DMS79 (cell line): ENCODE results near the gene NBEAL2.

Source experiments
- DNase-seq: peaks from one replicate; lab custom pipeline; 2025; lab: John Stamatoyannopoulos, UW

Gene NBEAL2

GRCh38 chr3:47000922-47001730 is 21.7 kb downstream of the NBEAL2 start:
- DNase-seq, result no peak

- DNase-seq, result no peak
Measured at GRCh38 chr3:47001731-47002170, 22.3 kb downstream of the NBEAL2 start.

DNA sequence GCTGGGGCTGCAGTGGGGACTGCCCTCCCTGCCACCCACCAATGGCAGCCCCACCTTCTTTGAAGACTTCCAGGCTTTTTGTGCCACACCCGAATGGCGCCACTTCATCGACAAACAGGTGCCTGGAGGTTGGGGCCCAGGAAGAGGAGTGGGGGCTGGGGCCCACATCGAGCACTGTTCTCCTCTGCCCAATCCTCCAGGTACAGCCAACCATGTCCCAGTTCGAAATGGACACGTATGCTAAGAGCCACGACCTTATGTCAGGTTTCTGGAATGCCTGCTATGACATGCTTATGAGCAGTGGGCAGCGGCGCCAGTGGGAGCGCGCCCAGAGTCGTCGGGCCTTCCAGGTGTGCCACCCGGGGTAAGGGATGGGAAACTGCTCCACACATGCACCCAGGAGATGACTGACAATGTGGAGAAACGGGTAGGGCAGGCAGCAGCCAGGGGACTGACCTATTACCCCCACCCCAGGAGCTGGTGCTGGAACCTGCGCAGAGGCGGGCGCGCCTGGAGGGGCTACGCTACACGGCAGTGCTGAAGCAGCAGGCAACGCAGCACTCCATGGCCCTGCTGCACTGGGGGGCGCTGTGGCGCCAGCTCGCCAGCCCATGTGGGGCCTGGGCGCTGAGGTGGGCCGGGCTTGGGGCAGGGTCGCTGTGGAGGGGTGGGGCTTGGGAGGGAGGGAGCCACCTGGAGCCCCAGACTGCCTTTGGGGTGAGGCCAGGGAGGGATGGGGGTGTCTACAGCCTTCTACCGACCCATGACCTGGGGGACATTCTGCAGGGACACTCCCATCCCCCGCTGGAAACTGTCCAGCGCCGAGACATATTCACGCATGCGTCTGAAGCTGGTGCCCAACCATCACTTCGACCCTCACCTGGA is 22.9 kb downstream of the NBEAL2 start:
- no peak for DNase-seq

GRCh38 chr3:47003056-47003410 is 23.6 kb downstream of the NBEAL2 start:
- DNase-seq, result no peak

DNA sequence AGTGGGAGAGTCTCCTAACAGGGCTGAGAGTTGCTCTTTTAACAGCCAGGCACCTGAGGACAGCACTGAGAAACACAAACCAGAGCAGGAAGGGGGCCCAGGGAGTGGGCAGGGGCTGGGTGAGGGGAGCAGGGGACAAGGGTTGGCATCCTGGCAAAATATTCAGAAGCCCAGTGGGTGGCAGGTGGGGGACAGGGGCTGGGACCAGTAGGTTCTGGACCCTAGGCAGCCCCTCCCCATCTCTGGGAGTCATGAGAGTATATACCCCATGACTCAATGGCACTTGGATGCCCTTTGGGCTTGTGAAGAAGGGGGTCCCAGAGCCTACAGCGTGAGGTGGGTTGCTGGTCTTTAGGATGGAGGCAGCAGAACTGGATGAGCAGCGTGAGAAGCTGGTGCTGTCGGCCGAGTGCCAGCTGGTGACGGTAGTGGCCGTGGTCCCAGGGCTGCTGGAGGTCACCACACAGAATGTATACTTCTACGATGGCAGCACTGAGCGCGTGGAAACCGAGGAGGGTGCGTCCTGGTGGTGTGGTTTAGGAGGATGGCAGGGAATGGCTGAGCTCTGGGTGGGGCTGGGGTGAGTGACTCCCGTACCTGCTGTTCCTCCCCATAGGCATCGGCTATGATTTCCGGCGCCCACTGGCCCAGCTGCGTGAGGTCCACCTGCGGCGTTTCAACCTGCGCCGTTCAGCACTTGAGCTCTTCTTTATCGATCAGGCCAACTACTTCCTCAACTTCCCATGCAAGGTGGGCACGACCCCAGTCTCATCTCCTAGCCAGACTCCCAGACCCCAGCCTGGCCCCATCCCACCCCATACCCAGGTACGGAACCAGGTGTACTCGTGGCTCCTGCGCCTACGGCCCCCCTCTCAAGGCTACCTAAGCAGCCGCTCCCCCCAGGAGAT is 24.2 kb downstream of the NBEAL2 start:
- DNase-seq, result no peak

GRCh38 chr3:47004369-47005211 is 25.1 kb downstream of the NBEAL2 start:
- DNase-seq, result no peak

GRCh38 chr3:47005212-47006144 is 26.0 kb downstream of the NBEAL2 start:
- no peak for DNase-seq

GRCh38 chr3:47006145-47006651 is 26.7 kb downstream of the NBEAL2 start:
- DNase-seq, result no peak

GRCh38 chr3:47007001-47007400 is 27.5 kb downstream of the NBEAL2 start:
- DNase-seq, result no peak

- DNase-seq, result no peak
Measured at GRCh38 chr3:47007482-47008233, 28.2 kb downstream of the NBEAL2 start.

GRCh38 chr3:47008234-47008796 is 28.8 kb downstream of the NBEAL2 start:
- DNase-seq, result no peak

GRCh38 chr3:47008851-47009224 is 29.4 kb downstream of the NBEAL2 start:
- no peak for DNase-seq

DNA sequence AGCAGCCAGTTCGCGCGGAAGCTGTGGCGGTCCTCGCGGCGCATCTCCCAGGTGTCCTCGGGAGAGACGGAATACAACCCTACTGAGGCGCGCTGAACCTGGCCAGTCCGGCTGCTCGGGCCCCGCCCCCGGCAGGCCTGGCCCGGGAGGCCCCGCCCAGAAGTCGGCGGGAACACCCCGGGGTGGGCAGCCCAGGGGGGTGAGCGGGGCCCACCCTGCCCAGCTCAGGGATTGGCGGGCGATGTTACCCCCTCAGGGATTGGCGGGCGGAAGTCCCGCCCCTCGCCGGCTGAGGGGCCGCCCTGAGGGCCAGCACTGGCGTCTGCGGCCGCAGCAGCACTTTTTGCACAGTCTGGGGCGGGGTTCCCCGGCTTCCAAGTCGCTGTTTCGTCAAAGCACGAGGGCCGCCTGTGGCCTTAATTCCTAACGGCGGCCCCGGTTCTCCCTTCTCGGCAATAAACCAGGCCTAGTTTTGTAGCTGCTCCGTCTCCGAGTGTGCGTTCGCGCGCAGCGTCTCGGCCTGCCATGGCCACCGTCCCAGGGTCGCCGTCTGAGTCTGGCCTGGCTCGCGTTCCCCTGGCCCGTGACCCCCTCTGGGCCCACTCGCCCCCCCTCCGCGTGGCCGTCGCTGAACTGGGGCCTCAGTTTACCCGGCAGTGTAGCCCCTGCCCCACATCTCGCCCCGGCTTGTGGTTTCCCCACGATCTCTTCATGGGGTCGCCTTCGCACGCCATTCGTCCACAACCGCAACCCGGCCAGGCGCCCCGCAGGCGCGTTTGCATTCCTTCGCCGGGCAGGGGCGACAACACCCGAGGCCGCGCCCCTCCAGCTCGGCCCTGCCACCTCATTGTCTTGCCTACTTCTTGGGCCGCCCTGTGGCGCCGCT is 30.0 kb downstream of the NBEAL2 start:
- no peak for DNase-seq

DNA sequence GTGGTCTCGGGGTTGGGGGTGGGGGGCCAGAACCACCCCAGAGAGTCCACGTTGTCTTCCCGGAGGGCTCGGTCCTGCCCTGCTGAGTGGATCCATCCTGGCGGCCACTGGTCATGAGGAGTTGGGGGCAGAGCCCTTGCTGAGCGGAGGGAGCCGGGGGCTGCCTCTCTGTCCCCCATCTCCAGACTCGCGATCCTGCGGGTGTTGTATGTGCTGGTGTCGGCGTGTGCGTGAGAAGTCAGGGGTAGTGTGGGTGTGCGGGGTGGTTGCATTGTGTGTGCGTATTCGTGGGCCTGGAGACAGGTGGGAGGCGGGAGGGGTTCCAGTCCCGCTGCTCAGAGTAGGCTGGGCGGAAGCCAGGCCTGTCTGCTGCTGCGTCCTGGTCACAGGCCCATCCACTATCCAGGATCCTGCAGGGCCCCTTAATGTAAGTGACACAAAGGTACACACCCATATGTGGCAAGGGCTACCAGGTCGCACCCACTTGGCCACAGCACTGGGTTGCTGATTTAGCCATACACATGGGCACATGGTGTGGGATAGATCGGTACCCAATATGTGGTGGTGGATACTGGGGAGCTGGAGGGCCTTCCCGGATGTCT is 30.7 kb downstream of the NBEAL2 start:
- DNase-seq, result no peak

DNA sequence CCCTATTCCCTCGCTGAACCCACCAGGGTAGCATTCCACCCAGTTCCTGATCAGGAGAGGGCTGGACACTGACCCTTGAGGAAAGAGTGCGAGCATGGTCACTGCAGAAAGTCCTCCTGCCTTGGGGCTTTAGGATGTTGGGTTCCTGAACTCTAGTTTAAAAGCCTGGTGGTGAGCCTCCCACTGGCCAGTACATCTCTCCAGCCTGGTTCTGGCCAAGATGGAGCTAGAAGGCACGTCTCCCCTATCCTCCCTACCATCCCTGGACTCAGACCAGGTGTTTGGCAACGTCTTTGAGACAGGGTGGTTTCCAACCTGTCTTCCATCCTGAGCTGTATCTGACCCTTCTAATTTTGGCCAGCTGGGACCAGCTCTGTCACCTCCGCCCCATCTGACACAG is 31.4 kb downstream of the NBEAL2 start:
- DNase-seq, result no peak

DNA sequence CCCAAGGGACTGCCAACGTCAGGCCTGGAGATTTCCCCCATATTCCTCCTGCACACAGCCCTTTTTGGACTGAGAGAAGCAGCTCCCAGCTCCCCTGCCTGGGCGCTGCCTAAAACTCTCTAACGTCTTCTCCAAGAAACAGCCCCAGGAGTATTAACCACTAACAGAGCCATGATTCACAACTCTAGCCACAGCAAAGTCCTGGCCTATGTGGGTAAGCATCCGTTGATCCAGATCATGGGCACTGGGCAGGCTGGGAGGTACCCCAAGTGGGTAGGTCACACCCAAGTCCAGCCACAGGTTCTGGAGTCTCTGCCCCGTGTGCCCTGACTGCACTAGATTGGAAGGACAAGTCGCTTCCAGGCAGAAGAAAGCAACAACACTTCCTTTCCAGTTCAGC is 31.9 kb downstream of the NBEAL2 start:
- no peak for DNase-seq
